Mesenchymal stem cell (in vitro differentiated cells and primary cell): ENCODE data around the gene VEGFA.

Experiments
- DNase-seq: peaks from one replicate; pipeline ENCODE4 v3.0.0-alpha.2; 2013
- H2AFZ ChIP-seq: one replicate; pipeline ENCODE4 v1.6.1; 2013; ENCODE audit warnings: low read depth, mild to moderate bottlenecking, control low read depth, inconsistent platforms, low read length, moderate library complexity
- H2AK5ac ChIP-seq: 2 replicates; pipeline ENCODE4 v1.6.1; 2013; ENCODE audit warnings: low read length, moderate library complexity, mild to moderate bottlenecking, inconsistent platforms; ENCODE audit not compliant: severe bottlenecking
- H2BK120ac ChIP-seq: one replicate; pipeline ENCODE4 v1.6.1; 2013; ENCODE audit warnings: low read depth, mild to moderate bottlenecking, inconsistent platforms, low read length, moderate library complexity
- H2BK12ac ChIP-seq, 2 experiments: one replicate each; pipeline ENCODE4 v1.6.1; 2013; ENCODE audit warnings: inconsistent platforms in 2 of 2, low read length in 2 of 2, mild to moderate bottlenecking in 2 of 2, moderate library complexity in 2 of 2, control low read depth in 1 of 2
- H2BK15ac ChIP-seq: one replicate; pipeline ENCODE4 v1.6.1; 2013; ENCODE audit warnings: mild to moderate bottlenecking, low read depth, inconsistent platforms; ENCODE audit not compliant: poor library complexity, severe bottlenecking
- H2BK5ac ChIP-seq: 2 replicates; pipeline ENCODE4 v1.6.1; 2013; ENCODE audit warnings: low read depth, mild to moderate bottlenecking, low read length, control low read depth, inconsistent platforms; ENCODE audit not compliant: poor library complexity, severe bottlenecking
- H3K14ac ChIP-seq, 2 experiments: one replicate each; pipeline ENCODE4 v1.6.1; 2013; ENCODE audit warnings: inconsistent platforms in 2 of 2, low read length in 2 of 2, control low read depth in 1 of 2, mild to moderate bottlenecking in 1 of 2, moderate library complexity in 1 of 2
- H3K18ac ChIP-seq, 2 experiments: one replicate each; pipeline ENCODE4 v1.6.1; 2013; ENCODE audit warnings: inconsistent platforms in 2 of 2, low read length in 2 of 2, control low read depth in 1 of 2, low read depth in 1 of 2, mild to moderate bottlenecking in 1 of 2
- H3K23ac ChIP-seq, 2 experiments: one replicate each; pipeline ENCODE4 v1.6.1; 2013; ENCODE audit warnings: inconsistent platforms in 2 of 2, low read length in 2 of 2, mild to moderate bottlenecking in 2 of 2, moderate library complexity in 2 of 2, control low read depth in 1 of 2
- H3K27ac ChIP-seq: 2 replicates; pipeline ENCODE4 v1.5.1; 2013; ENCODE audit warnings: mild to moderate bottlenecking, moderate library complexity, low read length, control low read depth, inconsistent platforms; ENCODE audit not compliant: poor library complexity, severe bottlenecking
- H3K27me3 ChIP-seq, 2 experiments: 2 replicates each; pipeline versions ENCODE4 v1.6.1 to v1.7.0; 2013; ENCODE audit warnings: low read length in 2 of 2, mild to moderate bottlenecking in 2 of 2, moderate library complexity in 2 of 2, control low read depth in 1 of 2, inconsistent platforms in 1 of 2; ENCODE audit not compliant: control insufficient read depth in 1 of 2, insufficient read depth in 1 of 2
- H3K36me3 ChIP-seq, 2 experiments: 2 replicates each; pipeline versions ENCODE4 v1.6.1 to v1.7.0; 2013; ENCODE audit warnings: low read length in 2 of 2, control low read depth in 1 of 2, inconsistent platforms in 1 of 2, low read depth in 1 of 2, mild to moderate bottlenecking in 1 of 2; ENCODE audit not compliant: insufficient read depth in 2 of 2, control insufficient read depth in 1 of 2
- H3K4ac ChIP-seq, 2 experiments: one replicate each; pipeline ENCODE4 v1.6.1; 2013; ENCODE audit warnings: inconsistent platforms in 2 of 2, low read length in 2 of 2, mild to moderate bottlenecking in 2 of 2, moderate library complexity in 2 of 2, control low read depth in 1 of 2, low read depth in 1 of 2
- H3K4me1 ChIP-seq: 2 replicates; pipeline ENCODE4 v1.6.1; 2013; ENCODE audit warnings: low read depth, low read length, control low read depth; ENCODE audit not compliant: control insufficient read depth, insufficient read depth
- H3K4me2 ChIP-seq: 2 replicates; pipeline ENCODE4 v1.6.1; 2013; ENCODE audit warnings: low read length, mild to moderate bottlenecking, inconsistent platforms; ENCODE audit not compliant: poor library complexity, severe bottlenecking
- H3K4me3 ChIP-seq, 2 experiments: 2 replicates each; pipeline versions ENCODE4 v1.5.1 to v1.7.0; 2013; ENCODE audit warnings: low read length in 2 of 2, mild to moderate bottlenecking in 2 of 2, control low read depth in 1 of 2, low read depth in 1 of 2; ENCODE audit not compliant: insufficient read depth in 1 of 2
- H3K79me1 ChIP-seq: replicated peaks from 2 replicates; pipeline ENCODE4 v1.6.1; 2013; ENCODE audit warnings: mild to moderate bottlenecking, control low read depth, low read length, inconsistent platforms; ENCODE audit not compliant: poor library complexity, severe bottlenecking
- H3K9ac ChIP-seq: 2 replicates; pipeline ENCODE4 v1.7.0; 2013; ENCODE audit warnings: mild to moderate bottlenecking, low read length, moderate library complexity
- H3K9me3 ChIP-seq: 2 replicates; pipeline ENCODE4 v1.7.0; 2013; ENCODE audit warnings: mild to moderate bottlenecking, low read length; ENCODE audit not compliant: control insufficient read depth
- H4K8ac ChIP-seq: one replicate; pipeline ENCODE4 v1.6.1; 2013; ENCODE audit warnings: inconsistent platforms, mild to moderate bottlenecking, low read length, moderate library complexity
- H4K91ac ChIP-seq: one replicate; pipeline ENCODE4 v1.6.1; 2013; ENCODE audit warnings: mild to moderate bottlenecking, low read length, inconsistent platforms
- WGBS: methylation state at CpG from one replicate; pipeline ENCODE4 v1.1.7; 2013; ENCODE audit warnings: mixed read lengths; 5-methylcytosine and 5-hydroxymethylcytosine counted together

The VEGFA gene

GRCh38 chr6:43774776-43775534, 4.9 kb downstream of the VEGFA start:
- H3K9ac ChIP-seq = peak overlapping the region; percentile 98
- no peak overlapping the region for H3K27ac ChIP-seq
- H4K8ac ChIP-seq = peak overlapping the region; percentile 90
- H3K4me1 ChIP-seq = peaks cover 48% of the 10 kb centered on the region
- peak overlapping the region; percentile 87 for H2AK5ac ChIP-seq
- H2BK15ac ChIP-seq = peak overlapping the region; percentile 94
- H4K91ac ChIP-seq = peak overlapping the region; percentile 95
- peak overlapping the region in 1 of 2 experiments; percentile 96 for H2BK12ac ChIP-seq
- no peaks in the 10 kb centered on the region for H3K9me3 ChIP-seq
- H2AFZ ChIP-seq = no peak overlapping the region
- peak overlapping the region; percentile 66 for H3K4me2 ChIP-seq
- 40% methylated on average over 17 of the region's 17 CpGs for WGBS
- peak overlapping the region in 1 of 2 experiments; percentile 82 for H3K14ac ChIP-seq
- H2BK5ac ChIP-seq = no peak overlapping the region
- DNase-seq = peak; percentile 80
- H2BK120ac ChIP-seq = peak overlapping the region; percentile 64
- H3K23ac ChIP-seq = peak overlapping the region in 1 of 2 experiments; percentile 30
- peak overlapping the region; percentile 58 to 73 for H3K4ac ChIP-seq
- H3K27me3 ChIP-seq = no peaks in the 10 kb centered on the region
- peaks cover 40 to 58% of the 10 kb centered on the region in 2 experiments for H3K36me3 ChIP-seq
- H3K79me1 ChIP-seq = peaks cover 28% of the 10 kb centered on the region
- peak overlapping the region; percentile 74 to 91 for H3K18ac ChIP-seq
- peak overlapping the region in 1 of 2 experiments; percentile 94 for H3K4me3 ChIP-seq

DNA sequence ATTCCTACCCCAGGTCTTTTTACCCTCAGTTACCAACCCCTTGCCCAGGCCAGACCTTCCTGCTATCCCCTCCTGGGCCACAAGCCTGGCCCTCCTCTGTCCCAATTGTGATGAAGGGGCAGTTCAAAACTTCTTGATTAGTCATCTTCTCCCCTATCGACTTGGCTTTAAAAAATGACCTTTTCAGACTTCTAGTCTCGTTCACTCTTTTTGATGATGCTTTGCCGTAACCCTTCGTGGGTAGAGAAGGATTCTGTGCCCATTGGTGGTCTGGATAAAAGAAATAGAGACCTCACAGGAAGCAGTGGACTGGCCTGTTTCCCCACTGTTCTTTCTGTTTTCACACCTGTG, 5.5 kb downstream of the VEGFA start:
- Histone ChIP-seq H3K27ac (no peak overlapping the region), H2BK5ac (no peak overlapping the region), H3K4me2 (no peak overlapping the region), H3K14ac (no peak overlapping the region), H3K9ac (peak overlapping the region; percentile 98), H3K4me1 (peaks cover 53% of the 10 kb centered on the region), H3K27me3 (no peaks in the 10 kb centered on the region), H2BK12ac (no peak overlapping the region), H2AK5ac (peak overlapping the region; percentile 51), H4K91ac (no peak overlapping the region), H3K18ac (peak overlapping the region; percentile 74 to 91), H3K23ac (no peak overlapping the region), H4K8ac (no peak overlapping the region), H2BK120ac (peak overlapping the region; percentile 64), H3K79me1 (peaks cover 28% of the 10 kb centered on the region), H3K9me3 (no peaks in the 10 kb centered on the region), H2AFZ (no peak overlapping the region), H3K4ac (peak overlapping the region in 1 of 2 experiments; percentile 73), H2BK15ac (peak overlapping the region; percentile 94), H3K36me3 (peaks cover 45 to 63% of the 10 kb centered on the region in 2 experiments), H3K4me3 (peak overlapping the region in 1 of 2 experiments; percentile 94)
- WGBS = 72% methylated on average over 3 of the region's 4 CpGs
- DNase-seq = no peak

DNA sequence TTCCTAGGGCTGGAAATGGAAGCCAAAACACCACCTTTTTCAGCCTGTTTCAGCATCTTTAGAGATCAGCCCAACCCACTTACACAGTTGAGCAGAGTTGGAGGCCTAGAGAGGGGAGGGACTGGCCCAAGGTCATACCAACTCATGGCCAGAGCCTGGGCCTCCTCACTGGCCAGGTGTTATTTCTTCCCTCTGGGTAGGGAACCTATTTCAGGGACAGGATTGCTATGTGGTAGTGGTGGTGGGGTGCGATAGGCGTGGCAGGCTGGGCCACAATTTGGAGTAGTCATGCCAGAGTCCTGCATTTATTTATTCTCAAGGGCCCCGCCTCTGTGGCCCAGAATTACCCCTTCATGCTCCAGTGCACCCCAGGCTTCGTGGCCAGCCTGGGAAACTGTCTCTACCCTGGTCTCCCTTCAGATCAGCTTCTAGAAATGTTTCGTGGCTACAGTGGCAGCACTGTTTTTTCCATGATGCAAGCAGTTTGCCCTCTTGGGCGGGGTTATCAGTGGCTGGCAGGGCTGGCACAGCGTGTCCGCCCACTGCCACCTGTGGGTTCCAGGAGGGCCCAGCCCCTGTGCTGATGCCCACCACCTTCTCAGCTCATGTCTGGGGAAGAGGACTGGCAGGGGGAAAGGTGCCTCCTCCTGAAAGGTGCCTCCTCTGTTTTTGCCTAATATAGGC, 6.2 kb downstream of the VEGFA start:
- no peak overlapping the region for H2BK5ac ChIP-seq
- no peak overlapping the region for H2BK15ac ChIP-seq
- no peak overlapping the region for H3K14ac ChIP-seq
- H2AFZ ChIP-seq = no peak overlapping the region
- peaks cover 53% of the 10 kb centered on the region for H3K4me1 ChIP-seq
- H3K23ac ChIP-seq = no peak overlapping the region
- no peak overlapping the region for H3K4me2 ChIP-seq
- H4K91ac ChIP-seq = no peak overlapping the region
- H3K36me3 ChIP-seq = peaks cover 53 to 71% of the 10 kb centered on the region in 2 experiments
- peak overlapping the region; percentile 98 for H3K9ac ChIP-seq
- H3K79me1 ChIP-seq = peaks cover 34% of the 10 kb centered on the region
- no peak overlapping the region for H2BK120ac ChIP-seq
- H3K4ac ChIP-seq = no peak overlapping the region
- H3K18ac ChIP-seq = no peak overlapping the region
- 97% methylated on average over 8 of the region's 8 CpGs for WGBS
- no peak overlapping the region for H2AK5ac ChIP-seq
- H3K27me3 ChIP-seq = no peaks in the 10 kb centered on the region
- no peak for DNase-seq
- no peak overlapping the region for H3K27ac ChIP-seq
- H3K4me3 ChIP-seq = no peak overlapping the region
- no peak overlapping the region for H4K8ac ChIP-seq
- no peaks in the 10 kb centered on the region for H3K9me3 ChIP-seq
- H2BK12ac ChIP-seq = no peak overlapping the region
